ENCODE measurements around the gene FBLN2. TPM values are rescaled to one million over a fixed set of nuclear protein-coding genes. Genes with fewer than 3 reads are reported as not detected.

FBLN2 gene
- polyA plus RNA-seq, 1 donor (not counting 4 experiments of a cell fraction or from before 2014, with no cell fraction given): 0.72 TPM

DNA sequence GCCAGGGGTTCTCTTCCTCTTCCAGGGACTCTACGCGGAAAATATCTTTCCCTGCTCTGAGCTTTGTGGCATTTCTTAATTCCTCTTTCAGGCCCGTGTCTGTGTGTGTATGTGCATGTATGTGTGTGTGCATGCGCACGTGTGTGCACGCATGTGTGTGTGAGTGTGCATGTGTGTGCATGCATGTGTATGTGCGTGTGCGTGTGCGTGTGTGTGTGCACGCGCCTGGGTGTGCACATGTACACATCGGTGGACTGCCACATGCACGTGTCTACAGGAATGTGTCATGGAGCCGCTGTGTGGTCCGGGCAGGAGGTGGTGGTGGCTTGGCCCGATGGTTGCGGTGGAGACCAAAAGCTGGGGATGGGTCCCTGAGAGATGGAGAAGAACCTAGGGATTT, 133.0 kb downstream of the FBLN2 start:
- no peaks in the 10 kb centered on the region for H3K4me1 ChIP-seq (ENCODE audit: control insufficient read depth, extremely low read depth, insufficient read depth, low read length)
- FAIRE-seq: no peak

GRCh38 chr3:13682331-13683013, 133.5 kb downstream of the FBLN2 start:
- FAIRE-seq (no peak), DNase-seq (ENCODE audit: low read depth, low spot score) (no peak)
- Histone ChIP-seq H3K9ac (ENCODE audit: control insufficient read depth, extremely low read depth, insufficient read depth, low read length) (no peak overlapping the region), H3K9me3 (ENCODE audit: control insufficient read depth, low read depth, low read length) (no peaks in the 10 kb centered on the region), H3K27me3 (ENCODE audit: control insufficient read depth, extremely low read depth, insufficient read depth, low read length) (peaks cover 31% of the 10 kb centered on the region), H3K9me1 (ENCODE audit: control insufficient read depth, extremely low read depth, insufficient read depth, low read length) (no peaks in the 10 kb centered on the region), H3K27ac (ENCODE audit: control insufficient read depth, insufficient read depth, low read length) (no peak overlapping the region), H2AFZ (ENCODE audit: control insufficient read depth, low read length) (no peak overlapping the region), H4K20me1 (ENCODE audit: control insufficient read depth, extremely low read depth, insufficient read depth, low read length) (no peaks in the 10 kb centered on the region), H3K4me3 (ENCODE audit: control insufficient read depth in 2 of 3, extremely low read depth in 1 of 3, insufficient read depth in 2 of 3, low read depth in 1 of 3, low read length in 3 of 3) (no peak overlapping the region), H3K4me1 (ENCODE audit: control insufficient read depth, extremely low read depth, insufficient read depth, low read length) (no peaks in the 10 kb centered on the region), H3K36me3 (ENCODE audit: control insufficient read depth in 2 of 2, extremely low read depth in 1 of 2, insufficient read depth in 2 of 2, low read length in 2 of 2) (no peaks in the 10 kb centered on the region), H3K79me2 (ENCODE audit: control insufficient read depth, insufficient read depth, low read length) (no peaks in the 10 kb centered on the region), H3K4me2 (ENCODE audit: control insufficient read depth, extremely low read depth, insufficient read depth, low read depth, low read length) (no peak overlapping the region)
- no peak for TF ChIP-seq EZH2 (IDR thresholded peaks at IDR 0.05; ENCODE audit: low read length)
- TF ChIP-seq, protein P1, sequence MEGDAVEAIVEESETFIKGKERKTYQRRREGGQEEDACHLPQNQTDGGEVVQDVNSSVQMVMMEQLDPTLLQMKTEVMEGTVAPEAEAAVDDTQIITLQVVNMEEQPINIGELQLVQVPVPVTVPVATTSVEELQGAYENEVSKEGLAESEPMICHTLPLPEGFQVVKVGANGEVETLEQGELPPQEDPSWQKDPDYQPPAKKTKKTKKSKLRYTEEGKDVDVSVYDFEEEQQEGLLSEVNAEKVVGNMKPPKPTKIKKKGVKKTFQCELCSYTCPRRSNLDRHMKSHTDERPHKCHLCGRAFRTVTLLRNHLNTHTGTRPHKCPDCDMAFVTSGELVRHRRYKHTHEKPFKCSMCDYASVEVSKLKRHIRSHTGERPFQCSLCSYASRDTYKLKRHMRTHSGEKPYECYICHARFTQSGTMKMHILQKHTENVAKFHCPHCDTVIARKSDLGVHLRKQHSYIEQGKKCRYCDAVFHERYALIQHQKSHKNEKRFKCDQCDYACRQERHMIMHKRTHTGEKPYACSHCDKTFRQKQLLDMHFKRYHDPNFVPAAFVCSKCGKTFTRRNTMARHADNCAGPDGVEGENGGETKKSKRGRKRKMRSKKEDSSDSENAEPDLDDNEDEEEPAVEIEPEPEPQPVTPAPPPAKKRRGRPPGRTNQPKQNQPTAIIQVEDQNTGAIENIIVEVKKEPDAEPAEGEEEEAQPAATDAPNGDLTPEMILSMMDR (optimal IDR thresholded peaks at IDR 0.05 in 1 of 3, IDR thresholded peaks at IDR 0.05 in 1 of 3, conservative IDR thresholded peaks at IDR 0.05 in 1 of 3; ENCODE audit: extremely low read depth in 1 of 3, insufficient read depth in 2 of 3, low read length in 3 of 3): no peak
- dilution Hi-C loops (cut with MboI; ENCODE audit: extremely low pct_ligation_motif_present, low sequenced_read_pairs): no loop called here

More for the DNA sequence above, 133.0 kb downstream of the FBLN2 start:
- dilution Hi-C loops (cut with MboI; ENCODE audit: extremely low pct_ligation_motif_present, low sequenced_read_pairs): no loop called here
- Histone ChIP-seq H2AFZ (ENCODE audit: control insufficient read depth, low read length) (no peak overlapping the region), H3K27ac (ENCODE audit: control insufficient read depth, insufficient read depth, low read length) (no peak overlapping the region), H3K9me3 (ENCODE audit: control insufficient read depth, low read depth, low read length) (no peaks in the 10 kb centered on the region), H3K36me3 (ENCODE audit: control insufficient read depth in 2 of 2, extremely low read depth in 1 of 2, insufficient read depth in 2 of 2, low read length in 2 of 2) (no peaks in the 10 kb centered on the region), H3K27me3 (ENCODE audit: control insufficient read depth, extremely low read depth, insufficient read depth, low read length) (peaks cover 32% of the 10 kb centered on the region), H4K20me1 (ENCODE audit: control insufficient read depth, extremely low read depth, insufficient read depth, low read length) (no peaks in the 10 kb centered on the region), H3K9ac (ENCODE audit: control insufficient read depth, extremely low read depth, insufficient read depth, low read length) (no peak overlapping the region), H3K4me3 (ENCODE audit: control insufficient read depth in 2 of 3, extremely low read depth in 1 of 3, insufficient read depth in 2 of 3, low read depth in 1 of 3, low read length in 3 of 3) (no peak overlapping the region), H3K4me2 (ENCODE audit: control insufficient read depth, extremely low read depth, insufficient read depth, low read depth, low read length) (no peak overlapping the region), H3K9me1 (ENCODE audit: control insufficient read depth, extremely low read depth, insufficient read depth, low read length) (no peaks in the 10 kb centered on the region), H3K79me2 (ENCODE audit: control insufficient read depth, insufficient read depth, low read length) (no peaks in the 10 kb centered on the region)
- no peak for TF ChIP-seq EZH2 (IDR thresholded peaks at IDR 0.05; ENCODE audit: low read length)
- TF ChIP-seq, protein P1 (optimal IDR thresholded peaks at IDR 0.05 in 1 of 3, IDR thresholded peaks at IDR 0.05 in 1 of 3, conservative IDR thresholded peaks at IDR 0.05 in 1 of 3; ENCODE audit: extremely low read depth in 1 of 3, insufficient read depth in 2 of 3, low read length in 3 of 3): no peak
- no peak for DNase-seq (ENCODE audit: low read depth, low spot score)

All from keratinocyte (primary cell).